HEK293 (cell line): Measurements from ENCODE around the gene SHISA9.

ENCODE experiments used
- REST ChIP-seq: fragments of 450-650 bp; formaldehyde crosslinking; IDR thresholded peaks from 2 replicates; pipeline ENCODE4 v1.5.1; 2016; ENCODE audit warnings: missing biosample characterization, missing genetic modification characterization
- YY2 ChIP-seq: fragments of 450-650 bp; formaldehyde crosslinking; IDR thresholded peaks from 2 replicates; pipeline ENCODE4 v1.5.1; 2016; ENCODE audit warnings: missing biosample characterization, missing genetic modification characterization
- ZBTB21 ChIP-seq: fragments of 450-650 bp; formaldehyde crosslinking; IDR thresholded peaks from 2 replicates; pipeline ENCODE4 v1.5.1; 2017; ENCODE audit warnings: missing biosample characterization, missing genetic modification characterization
- ZBTB26 ChIP-seq: fragments of 450-650 bp; formaldehyde crosslinking; optimal IDR thresholded peaks from 2 replicates; pipeline ENCODE3; 2016; ENCODE audit warnings: missing biosample characterization, mild to moderate bottlenecking, missing genetic modification characterization
- ZBTB7A ChIP-seq: fragments of 450-650 bp; formaldehyde crosslinking; IDR thresholded peaks from 2 replicates; pipeline ENCODE4 v1.5.1; 2016; ENCODE audit warnings: low read depth, missing biosample characterization, missing genetic modification characterization
- ZNF157 ChIP-seq: fragments of 450-650 bp; formaldehyde crosslinking; IDR thresholded peaks from 2 replicates; pipeline ENCODE4 v1.5.1; 2016; ENCODE audit warnings: missing biosample characterization, missing genetic modification characterization
- ZNF423 ChIP-seq: fragments of 450-650 bp; formaldehyde crosslinking; IDR thresholded peaks from 2 replicates; pipeline ENCODE4 v1.5.1; 2016; ENCODE audit warnings: missing biosample characterization, missing genetic modification characterization
- ZNF596 ChIP-seq: fragments of 450-650 bp; IDR thresholded peaks from 2 replicates; pipeline ENCODE4 v1.5.0; 2018; ENCODE audit warnings: missing biosample characterization, mild to moderate bottlenecking, missing genetic modification characterization, moderate library complexity
- ZNF610 ChIP-seq: fragments of 450-650 bp; formaldehyde crosslinking; IDR thresholded peaks from 2 replicates; pipeline ENCODE4 v1.5.1; 2016; ENCODE audit warnings: missing biosample characterization, missing genetic modification characterization, borderline replicate concordance
- ZNF768 ChIP-seq: fragments of 450-650 bp; formaldehyde crosslinking; IDR thresholded peaks from 2 replicates; pipeline ENCODE4 v1.5.1; 2018; ENCODE audit warnings: missing biosample characterization, mild to moderate bottlenecking, missing genetic modification characterization
- ZNF777 ChIP-seq: fragments of 450-650 bp; formaldehyde crosslinking; IDR thresholded peaks from 2 replicates; pipeline ENCODE4 v1.5.1; 2017; ENCODE audit warnings: missing biosample characterization, missing genetic modification characterization, borderline replicate concordance
- TF ChIP-seq, protein P1 (sequence below): fragments of 450-650 bp; formaldehyde crosslinking; IDR thresholded peaks from 2 replicates; pipeline ENCODE4 v1.5.1; 2016; ENCODE audit warnings: missing biosample characterization, missing genetic modification characterization
- TF ChIP-seq, protein P2 (sequence below): fragments of 450-650 bp; formaldehyde crosslinking; IDR thresholded peaks from 2 replicates; pipeline ENCODE4 v1.5.1; 2016; ENCODE audit warnings: missing biosample characterization, missing genetic modification characterization, low read depth

DNA sequence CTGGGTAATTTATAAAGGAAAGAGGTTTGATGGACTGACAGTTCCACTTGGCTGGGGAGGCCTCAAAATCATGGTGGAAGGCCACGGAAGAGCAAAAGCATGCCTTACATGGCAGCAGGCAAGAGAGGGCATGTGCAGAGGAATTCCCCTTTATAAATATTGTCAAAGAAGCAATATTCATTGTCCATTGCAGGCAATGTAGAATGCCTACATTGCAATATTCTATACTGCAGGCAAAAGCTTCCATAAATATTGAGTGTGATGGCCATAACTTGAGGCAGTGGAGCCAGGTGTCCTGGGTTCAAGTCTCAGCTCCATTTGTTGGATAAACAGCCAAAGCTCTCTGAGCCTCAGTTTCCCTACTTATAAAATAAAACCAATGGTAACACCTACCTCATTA lies 322.3 kb downstream of the SHISA9 start:
- TF ChIP-seq, protein P1, sequence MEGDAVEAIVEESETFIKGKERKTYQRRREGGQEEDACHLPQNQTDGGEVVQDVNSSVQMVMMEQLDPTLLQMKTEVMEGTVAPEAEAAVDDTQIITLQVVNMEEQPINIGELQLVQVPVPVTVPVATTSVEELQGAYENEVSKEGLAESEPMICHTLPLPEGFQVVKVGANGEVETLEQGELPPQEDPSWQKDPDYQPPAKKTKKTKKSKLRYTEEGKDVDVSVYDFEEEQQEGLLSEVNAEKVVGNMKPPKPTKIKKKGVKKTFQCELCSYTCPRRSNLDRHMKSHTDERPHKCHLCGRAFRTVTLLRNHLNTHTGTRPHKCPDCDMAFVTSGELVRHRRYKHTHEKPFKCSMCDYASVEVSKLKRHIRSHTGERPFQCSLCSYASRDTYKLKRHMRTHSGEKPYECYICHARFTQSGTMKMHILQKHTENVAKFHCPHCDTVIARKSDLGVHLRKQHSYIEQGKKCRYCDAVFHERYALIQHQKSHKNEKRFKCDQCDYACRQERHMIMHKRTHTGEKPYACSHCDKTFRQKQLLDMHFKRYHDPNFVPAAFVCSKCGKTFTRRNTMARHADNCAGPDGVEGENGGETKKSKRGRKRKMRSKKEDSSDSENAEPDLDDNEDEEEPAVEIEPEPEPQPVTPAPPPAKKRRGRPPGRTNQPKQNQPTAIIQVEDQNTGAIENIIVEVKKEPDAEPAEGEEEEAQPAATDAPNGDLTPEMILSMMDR (tag by site-specific recombination) = no peak
- TF ChIP-seq ZBTB7A (tag by site-specific recombination) (no peak), ZNF768 (no peak), ZNF157 (tag by site-specific recombination) (no peak), ZBTB26 (tag by site-specific recombination) (no peak), ZBTB21 (tag by site-specific recombination) (no peak), ZNF777 (tag by site-specific recombination) (no peak), ZNF423 (tag by site-specific recombination) (no peak), REST (no peak), ZNF610 (no peak), YY2 (no peak), ZNF596 (tag by site-specific recombination) (no peak)
- TF ChIP-seq, protein P2, sequence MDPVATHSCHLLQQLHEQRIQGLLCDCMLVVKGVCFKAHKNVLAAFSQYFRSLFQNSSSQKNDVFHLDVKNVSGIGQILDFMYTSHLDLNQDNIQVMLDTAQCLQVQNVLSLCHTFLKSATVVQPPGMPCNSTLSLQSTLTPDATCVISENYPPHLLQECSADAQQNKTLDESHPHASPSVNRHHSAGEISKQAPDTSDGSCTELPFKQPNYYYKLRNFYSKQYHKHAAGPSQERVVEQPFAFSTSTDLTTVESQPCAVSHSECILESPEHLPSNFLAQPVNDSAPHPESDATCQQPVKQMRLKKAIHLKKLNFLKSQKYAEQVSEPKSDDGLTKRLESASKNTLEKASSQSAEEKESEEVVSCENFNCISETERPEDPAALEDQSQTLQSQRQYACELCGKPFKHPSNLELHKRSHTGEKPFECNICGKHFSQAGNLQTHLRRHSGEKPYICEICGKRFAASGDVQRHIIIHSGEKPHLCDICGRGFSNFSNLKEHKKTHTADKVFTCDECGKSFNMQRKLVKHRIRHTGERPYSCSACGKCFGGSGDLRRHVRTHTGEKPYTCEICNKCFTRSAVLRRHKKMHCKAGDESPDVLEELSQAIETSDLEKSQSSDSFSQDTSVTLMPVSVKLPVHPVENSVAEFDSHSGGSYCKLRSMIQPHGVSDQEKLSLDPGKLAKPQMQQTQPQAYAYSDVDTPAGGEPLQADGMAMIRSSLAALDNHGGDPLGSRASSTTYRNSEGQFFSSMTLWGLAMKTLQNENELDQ (tag by site-specific recombination) = no peak
